B cell (primary cell): ENCODE data around the gene TUBA3E. TPM values are rescaled to one million over a fixed set of nuclear protein-coding genes. Genes with fewer than 3 reads are reported as not detected.
"Not testable (repeated sequence)": the region's sequence is repeated elsewhere in the genome, so short reads cannot be mapped to it uniquely, and the experiment has no call there.

Experiments used
- ATAC-seq: fragments of 200-7000 bp; cut with Tn5 transposase; one replicate; pipeline ENCODE4 v1.10.0; 2021; ENCODE audit warnings: low read depth, mild to moderate bottlenecking, moderate number of reproducible peaks, moderate library complexity
- CTCF ChIA-PET: fragments of 350-600 bp; sonication (Branson Sonifier 250); formaldehyde crosslinking; loops from one replicate; lab custom pipeline; 2021; ENCODE audit warnings: antibody characterized with exemption, inconsistent platforms; lab: Charles Lee
- POLR2A ChIA-PET: fragments of 350-600 bp; sonication (Branson Sonifier 250); formaldehyde crosslinking; loops from one replicate; lab custom pipeline; 2021; ENCODE audit warnings: antibody characterized with exemption; lab: Charles Lee
- DNase-seq: peaks from one replicate; pipeline ENCODE4 v3.0.0; 2013
- H2AFZ ChIP-seq: 2 replicates; pipeline ENCODE4 v1.6.1; 2012; ENCODE audit warnings: mild to moderate bottlenecking, low read depth, low read length; ENCODE audit not compliant: insufficient read depth, poor library complexity, severe bottlenecking
- H3K27ac ChIP-seq, 2 donors: 1 replicate in 1 of 2; 2 replicates in 1 of 2; pipeline ENCODE4 v1.5.1; 2012 to 2013; ENCODE audit warnings: low read length in 2 of 2, mild to moderate bottlenecking in 2 of 2, moderate library complexity in 1 of 2
- H3K27me3 ChIP-seq, 4 experiments: fragments of 200-600 bp in 1 of 4; sonication (generic) in 1 of 4; replicated peaks in 1 of 4; 1 replicate in 2 of 4; 2 replicates in 2 of 4; pipeline versions ENCODE4 v1.6.1 to v1.7.0; 2013 to 2016; ENCODE audit warnings: low read length in 3 of 4, mild to moderate bottlenecking in 2 of 4, mixed read lengths in 1 of 4, moderate library complexity in 1 of 4; ENCODE audit not compliant: insufficient read depth in 4 of 4, control insufficient read depth in 3 of 4; ENCODE audit errors: control extremely low read depth in 1 of 4
- H3K36me3 ChIP-seq, 2 experiments: replicated peaks in 1 of 2; 1 replicate in 1 of 2; 2 replicates in 1 of 2; pipeline versions ENCODE4 v1.6.1 to v1.7.1; 2013; ENCODE audit warnings: low read length in 1 of 2; ENCODE audit not compliant: insufficient read depth in 2 of 2, control insufficient read depth in 1 of 2; ENCODE audit errors: control extremely low read depth in 1 of 2, extremely low read depth in 1 of 2
- H3K4me1 ChIP-seq, 2 donors: fragments of 200-600 bp in 1 of 2; sonication (generic) in 1 of 2; 1 replicate in 1 of 2; 2 replicates in 1 of 2; pipeline versions ENCODE4 v1.5.1 to v1.6.1; 2013 to 2017; ENCODE audit warnings: low read length in 2 of 2; ENCODE audit not compliant: control insufficient read depth in 2 of 2, insufficient read depth in 2 of 2
- H3K4me2 ChIP-seq: replicated peaks from 2 replicates; pipeline ENCODE3; 2012; ENCODE audit warnings: mild to moderate bottlenecking, low read depth, low read length; ENCODE audit not compliant: poor library complexity, severe bottlenecking
- H3K4me3 ChIP-seq, 5 experiments: fragments of 200-600 bp in 1 of 5; sonication (generic) in 1 of 5; 1 replicate in 3 of 5; 2 replicates in 2 of 5; pipeline versions ENCODE4 v1.5.1 to v1.7.0; 2011 to 2016; ENCODE audit warnings: low read length in 4 of 5, mild to moderate bottlenecking in 4 of 5, low read depth in 2 of 5, control low read depth in 1 of 5, moderate library complexity in 1 of 5; ENCODE audit not compliant: insufficient read depth in 1 of 5; ENCODE audit errors: control extremely low read depth in 1 of 5, extremely low read depth in 1 of 5
- H3K79me2 ChIP-seq: fragments of 200-600 bp; sonication (generic); one replicate; pipeline ENCODE4 v1.6.0; 2016; ENCODE audit warnings: low read length; ENCODE audit not compliant: control insufficient read depth, insufficient read depth
- H3K9ac ChIP-seq: fragments of 200-600 bp; sonication (generic); 2 replicates; pipeline ENCODE4 v1.6.1; 2017; ENCODE audit warnings: mild to moderate bottlenecking, low read length, moderate library complexity
- H3K9me3 ChIP-seq, 3 donors: one replicate each; pipeline versions ENCODE4 v1.6.1 to v1.7.1; 2013; ENCODE audit warnings: low read length in 2 of 3; ENCODE audit not compliant: control insufficient read depth in 2 of 3, insufficient read depth in 1 of 3; ENCODE audit errors: control extremely low read depth in 1 of 3
- H4K20me1 ChIP-seq: 2 replicates; pipeline ENCODE4 v1.6.0; 2012; ENCODE audit warnings: mild to moderate bottlenecking, low read length; ENCODE audit not compliant: insufficient read depth, control insufficient read depth, poor library complexity, severe bottlenecking
- H3K27ac Mint-ChIP-seq: one replicate; pipeline ENCODE4 v1.8.0; 2021; ENCODE audit warnings: mixed read lengths
- H3K27me3 Mint-ChIP-seq: one replicate; pipeline ENCODE4 v1.8.0; 2021; ENCODE audit warnings: mixed read lengths
- H3K4me1 Mint-ChIP-seq: one replicate; pipeline ENCODE4 v1.8.0; 2021; ENCODE audit warnings: mixed read lengths
- H3K4me3 Mint-ChIP-seq: one replicate; pipeline ENCODE4 v1.8.0; 2021; ENCODE audit warnings: mixed read lengths
- H3K9me3 Mint-ChIP-seq: one replicate; pipeline ENCODE4 v1.8.0; 2022; ENCODE audit warnings: mixed read lengths; ENCODE audit not compliant: insufficient read depth
- CTCF ChIP-seq: fragments of 200-600 bp; IDR thresholded peaks from one replicate; pipeline ENCODE4 v1.8.0; 2022; ENCODE audit warnings: antibody characterized with exemption, mild to moderate bottlenecking
- EZH2 ChIP-seq: IDR thresholded peaks from 2 replicates; pipeline ENCODE4 v1.6.1; 2012; ENCODE audit warnings: borderline replicate concordance, low read depth, mild to moderate bottlenecking, moderate library complexity, low read length; ENCODE audit not compliant: insufficient read depth, poor library complexity, severe bottlenecking
- WGBS: methylation state at CpG from one replicate; pipeline ENCODE4 v1.1.5; 2013; ENCODE audit warnings: missing lambda C conversion rate; ENCODE audit not compliant: insufficient coverage; 5-methylcytosine and 5-hydroxymethylcytosine counted together
- intact Hi-C: fragments of 100-400 bp; cut with micrococcal nuclease; formaldehyde crosslinking; loops from one replicate; pipeline ENCODE4 v1.10.0; 2022
- polyA plus RNA-seq: library from polyadenylated mRNA; depleted of rRNA; stranded (reverse); fragments of >200 nt; gene quantifications from 2 replicates; pipeline ENCODE4 v1.2.3, GENCODE V29; 2012
- total RNA-seq, 2 donors: library from RNA; stranded (reverse); fragments of 120-200 nt in 1 of 2; gene quantifications; 1 replicate in 1 of 2; 2 replicates in 1 of 2; pipeline versions ENCODE4 v1.2.3 to v1.2.4, GENCODE V29; 2013 to 2022

Gene TUBA3E
- total and polyA plus RNA-seq, 2 donors (not counting 1 experiment from before 2014, with no cell fraction given): not detected

GRCh38 chr2:130156624-130157004 lies 41.6 kb downstream of the TUBA3E start:
- Mint-ChIP-seq H3K4me3 (peak overlapping the region; percentile 37), H3K27ac (peak overlapping the region; percentile 56), H3K4me1 (peaks cover 33% of the 10 kb centered on the region), H3K9me3 (no peaks in the 10 kb centered on the region), H3K27me3 (no peaks in the 10 kb centered on the region)
- no peak overlapping the region for H3K4me3 ChIP-seq
- no peak overlapping the region for H3K9ac ChIP-seq
- ChIA-PET CTCF (interaction anchor here (1.0 to 1.8 kb wide), 3 partner anchors 9 to 175 kb away, joined by 3 to 13 read pairs (median 6); partner anchors contain the start of gene SMPD4), POLR2A (no interaction called here)
- H3K4me2 ChIP-seq: no peak overlapping the region
- H3K9me3 ChIP-seq: peaks cover 0 to 9% (median 0%) of the 10 kb centered on the region in 3 donors
- H3K36me3 ChIP-seq: peaks cover 0 to 13% of the 10 kb centered on the region in 2 experiments
- intact Hi-C loops: no loop called here
- peak overlapping the region; percentile 24 to 41 for H3K27ac ChIP-seq
- peaks cover 24 to 32% of the 10 kb centered on the region in 2 donors for H3K4me1 ChIP-seq
- no peak overlapping the region for H2AFZ ChIP-seq
- H4K20me1 ChIP-seq: no peaks in the 10 kb centered on the region
- 92% methylated on average over 2 of the region's 9 CpGs for WGBS
- no peak for TF ChIP-seq CTCF
- TF ChIP-seq EZH2: no peak
- DNase-seq (no peak), ATAC-seq (no peak)
- no peaks in the 10 kb centered on the region for H3K79me2 ChIP-seq
- no peaks in the 10 kb centered on the region for H3K27me3 ChIP-seq

GRCh38 chr2:130155956-130156623 lies 42.1 kb downstream of the TUBA3E start:
- CTCF ChIA-PET: interaction anchor here (0.8 to 1.8 kb wide), 4 partner anchors 9 to 178 kb away, joined by 3 to 13 read pairs (median 5); partner anchors contain the start of gene SMPD4
- H3K4me2 ChIP-seq, intact Hi-C loops, H3K4me3 ChIP-seq, ATAC-seq, H3K27me3 ChIP-seq, H3K9me3 ChIP-seq, H3K4me3 Mint-ChIP-seq, POLR2A ChIA-PET, H3K9ac ChIP-seq, H3K9me3 Mint-ChIP-seq, H3K27ac ChIP-seq, H3K79me2 ChIP-seq, H3K27me3 Mint-ChIP-seq, H4K20me1 ChIP-seq, H2AFZ ChIP-seq: not testable (repeated sequence)
- H3K4me1 Mint-ChIP-seq: peaks cover 33% of the 10 kb centered on the region
- peak; percentile 64 for TF ChIP-seq CTCF
- H3K27ac Mint-ChIP-seq: peak overlapping the region; percentile 50
- WGBS: 77% methylated on average over 11 of the region's 16 CpGs
- DNase-seq: peak; percentile 58
- peaks cover 0 to 13% of the 10 kb centered on the region in 2 experiments for H3K36me3 ChIP-seq
- peaks cover 24 to 32% of the 10 kb centered on the region in 2 donors for H3K4me1 ChIP-seq
